ENCODE data around the gene GLDN. TPM values are rescaled to one million over a fixed set of nuclear protein-coding genes. Genes with fewer than 3 reads are reported as not detected.

GLDN gene
- total and polyA plus RNA-seq, 2 of the 8 experiments (the other 6 are each of a cell fraction or from before 2014, with no cell fraction given): 0.24 to 0.50 TPM

GRCh38 chr15:51349156-51349844 lies 7.8 kb downstream of the GLDN start:
- Histone ChIP-seq H4K20me1 (replicated peaks in 1 of 2; ENCODE audit: control insufficient read depth in 1 of 2, insufficient read depth in 2 of 2, low read length in 2 of 2) (no peaks in the 10 kb centered on the region), H3K27ac (ENCODE audit: low read depth, low read length) (no peak overlapping the region), H2BK15ac (ENCODE audit: low read length) (no peak overlapping the region), H3K23ac (ENCODE audit: insufficient read length) (no peak overlapping the region), H3K9me3 (ENCODE audit: insufficient read depth in 2 of 2, low read depth in 1 of 2, low read length in 1 of 2) (no peaks in the 10 kb centered on the region), H3K79me1 (ENCODE audit: low read depth, low read length) (no peaks in the 10 kb centered on the region), H3K36me3 (ENCODE audit: control insufficient read depth in 2 of 4, insufficient read depth in 4 of 4, low read length in 3 of 4) (no peaks in the 10 kb centered on the region), H3K23me2 (ENCODE audit: low read depth, low read length) (no peaks in the 10 kb centered on the region), H3K14ac (ENCODE audit: insufficient read length) (no peak overlapping the region), H2BK12ac (ENCODE audit: low read depth, low read length) (no peak overlapping the region), H3K4me2 (ENCODE audit: insufficient read depth in 1 of 2, low read depth in 2 of 2, low read length in 2 of 2) (no peak overlapping the region), H4K91ac (replicated peaks; ENCODE audit: insufficient read length, low read length) (no peak overlapping the region), H2BK5ac (ENCODE audit: low read depth, low read length) (no peak overlapping the region), H2AFZ (ENCODE audit: low read length) (no peak overlapping the region), H4K8ac (ENCODE audit: extremely low read depth, insufficient read depth, low read length) (no peak overlapping the region), H3K4ac (replicated peaks; ENCODE audit: insufficient read length, low read depth, low read length) (no peak overlapping the region), H4K5ac (ENCODE audit: insufficient read length, low read depth, low read length) (no peak overlapping the region), H3K4me3 (ENCODE audit: extremely low read depth in 1 of 4, insufficient read depth in 2 of 4, low read depth in 3 of 4, low read length in 4 of 4) (no peak overlapping the region), H2BK20ac (ENCODE audit: low read length) (no peak overlapping the region), H3K9ac (replicated peaks in 1 of 4; ENCODE audit: extremely low read depth in 1 of 4, low read depth in 3 of 4, low read length in 3 of 4) (no peak overlapping the region), H3K56ac (replicated peaks; ENCODE audit: insufficient read length, low read depth, low read length) (no peak overlapping the region), H3K27me3 (replicated peaks in 1 of 4; ENCODE audit: control insufficient read depth in 3 of 4, extremely low read depth in 1 of 4, insufficient read depth in 3 of 4, low read length in 3 of 4) (no peaks in the 10 kb centered on the region), H3K79me2 (ENCODE audit: control insufficient read depth in 1 of 2, insufficient read depth in 2 of 2, low read length in 2 of 2) (no peaks in the 10 kb centered on the region), H3K18ac (ENCODE audit: extremely low read depth, low read length) (no peak overlapping the region), H3K4me1 (replicated peaks in 1 of 4; ENCODE audit: control insufficient read depth in 3 of 4, insufficient read depth in 4 of 4, low read length in 3 of 4) (no peaks in the 10 kb centered on the region), H2BK120ac (replicated peaks; ENCODE audit: low read depth, low read length) (no peak overlapping the region), H2AK5ac (ENCODE audit: low read depth, low read length) (no peak overlapping the region)
- DNase-seq (ENCODE audit: low read depth in 1 of 2, low spot score in 2 of 2) (no peak), FAIRE-seq (no peak)
- ChIA-PET CTCF (ENCODE audit: partially characterized antibody) (interaction anchor here (0.6 to 2.7 kb wide), 8 partner anchors 11 to 115 kb away, joined by 3 to 13 read pairs (median 4); no protein-coding TSS in a partner anchor), POLR2A (ENCODE audit: partially characterized antibody) (no interaction called here)
- WGBS, 2 experiments (ENCODE audit: extremely low coverage in 1 of 2, insufficient coverage in 1 of 2, insufficient read length in 1 of 2, insufficient replicate concordance in 2 of 2, low coverage in 1 of 2, low lambda C conversion rate in 2 of 2, missing lambda C conversion rate in 1 of 2): 89% methylated on average over 4 of the region's 4 CpGs; no CpG with 5 or more reads in 1 of the 2 experiments
- TF ChIP-seq SP4 (IDR thresholded peaks at IDR 0.05; ENCODE audit: low read length) (no peak), SIN3A (conservative IDR thresholded peaks at IDR 0.05 in 1 of 2, IDR thresholded peaks at IDR 0.05 in 1 of 2; ENCODE audit: low read depth in 1 of 2, low read length in 2 of 2) (no peak), ATF3 (IDR thresholded peaks at IDR 0.05; ENCODE audit: insufficient read depth, low read depth, low read length) (no peak), SUZ12 (IDR thresholded peaks at IDR 0.05; ENCODE audit: low read length) (no peak), RNF2 (IDR thresholded peaks at IDR 0.05; ENCODE audit: borderline replicate concordance, low read depth, low read length, missing control alignments, poor library complexity, severe bottlenecking) (no peak), GTF2F1 (IDR thresholded peaks at IDR 0.05; ENCODE audit: borderline replicate concordance, low read depth, low read length) (no peak), CEBPB (IDR thresholded peaks at IDR 0.05; ENCODE audit: low read depth, low read length) (no peak), CBX5 (IDR thresholded peaks at IDR 0.05; ENCODE audit: low read depth, low read length) (no peak), CHD1 (IDR thresholded peaks at IDR 0.05; ENCODE audit: low read depth, low read length) (no peak), TAF1 (IDR thresholded peaks at IDR 0.05; ENCODE audit: low read depth, low read length) (no peak), SIX5 (IDR thresholded peaks at IDR 0.05; ENCODE audit: low read depth, low read length) (no peak), NRF1 (IDR thresholded peaks at IDR 0.05; ENCODE audit: low read depth, low read length) (no peak), SP1 (IDR thresholded peaks at IDR 0.05; ENCODE audit: low read depth, low read length) (no peak)
